GM18519 (cell line): Measurements from ENCODE around the gene RBP5.

Experiments
- ATAC-seq: cut with Tn5 transposase; IDR thresholded peaks from one replicate; pipeline ENCODE4 v1.9.1; 2021; ENCODE audit warnings: mild to moderate bottlenecking, moderate library complexity; ENCODE audit not compliant: unreplicated experiment, low FRiP score

The RBP5 gene, protein sequence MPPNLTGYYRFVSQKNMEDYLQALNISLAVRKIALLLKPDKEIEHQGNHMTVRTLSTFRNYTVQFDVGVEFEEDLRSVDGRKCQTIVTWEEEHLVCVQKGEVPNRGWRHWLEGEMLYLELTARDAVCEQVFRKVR

DNA sequence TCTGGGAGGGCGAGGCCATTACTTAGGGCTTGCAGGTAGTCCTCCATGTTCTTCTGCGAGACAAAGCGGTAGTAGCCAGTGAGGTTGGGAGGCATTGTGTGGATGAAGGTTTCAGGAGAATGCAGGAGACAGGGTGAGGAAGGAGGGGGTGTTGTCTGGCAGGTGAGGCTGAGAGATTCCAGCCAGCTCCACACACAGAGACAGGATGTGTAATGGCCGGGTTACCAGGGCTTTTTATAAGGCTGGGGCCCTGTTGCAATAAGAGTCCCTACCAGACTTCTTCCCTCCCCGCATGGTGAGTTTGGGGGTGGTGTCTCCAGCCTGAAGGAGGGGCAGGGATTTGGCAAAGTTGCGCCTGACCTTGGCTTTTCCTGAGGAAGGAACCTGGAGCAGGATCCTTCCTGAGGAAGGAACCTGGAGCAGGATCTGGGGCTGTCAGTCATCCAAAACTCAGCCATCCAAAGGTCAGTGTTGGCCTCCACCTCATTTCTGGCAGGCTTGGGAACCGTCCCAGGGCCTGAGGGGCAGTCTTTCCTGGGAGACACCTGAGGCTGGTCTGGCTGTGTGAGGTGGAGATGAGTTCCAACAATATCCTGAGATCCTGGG lies at the start of gene RBP5:
Gene RBP5, minus strand, starts transcription at position 209 of the 606 bp plus-strand sequence. Its CDS starts 114 bp downstream, at position 95.
- ATAC-seq = no peak

DNA sequence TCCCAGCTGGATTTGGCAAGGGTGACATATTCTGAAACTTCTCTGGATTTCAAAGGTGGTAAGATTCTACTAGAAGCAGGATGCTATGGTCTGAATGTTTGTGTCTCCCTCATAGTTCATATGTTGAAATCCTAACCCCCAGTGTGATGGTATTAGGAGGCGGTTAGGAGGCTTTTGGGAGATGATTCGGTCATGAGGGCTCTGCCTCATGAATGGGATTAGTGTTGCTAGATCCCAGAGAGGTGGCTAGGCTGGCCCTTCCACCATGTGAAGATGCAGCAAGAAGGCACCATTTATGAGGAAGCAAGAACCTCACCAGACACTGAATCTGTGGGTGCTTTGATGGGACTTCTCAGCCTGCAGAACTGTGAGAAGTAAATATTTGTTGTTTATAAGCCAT lies 49.8 kb upstream of the RBP5 start:
- ATAC-seq = no peak

DNA sequence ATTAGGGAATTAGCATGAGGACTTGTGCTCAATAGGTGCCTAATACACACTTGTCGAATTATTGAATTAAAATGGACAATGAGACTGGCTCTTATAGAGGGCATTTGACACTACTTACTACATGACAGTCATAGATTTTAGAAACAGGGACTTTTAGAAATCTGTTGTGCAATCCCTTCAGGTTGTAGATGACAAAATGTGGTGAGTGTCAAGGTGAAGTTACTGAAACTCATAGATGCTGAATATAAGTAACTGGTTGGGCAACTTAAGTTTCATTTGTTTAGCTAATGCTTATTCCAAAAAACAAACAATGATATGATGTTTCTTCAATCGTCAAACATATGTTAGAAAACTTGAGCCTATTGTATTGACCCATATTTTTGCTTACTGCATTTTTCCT lies 47.9 kb upstream of the RBP5 start:
- ATAC-seq = no peak

DNA sequence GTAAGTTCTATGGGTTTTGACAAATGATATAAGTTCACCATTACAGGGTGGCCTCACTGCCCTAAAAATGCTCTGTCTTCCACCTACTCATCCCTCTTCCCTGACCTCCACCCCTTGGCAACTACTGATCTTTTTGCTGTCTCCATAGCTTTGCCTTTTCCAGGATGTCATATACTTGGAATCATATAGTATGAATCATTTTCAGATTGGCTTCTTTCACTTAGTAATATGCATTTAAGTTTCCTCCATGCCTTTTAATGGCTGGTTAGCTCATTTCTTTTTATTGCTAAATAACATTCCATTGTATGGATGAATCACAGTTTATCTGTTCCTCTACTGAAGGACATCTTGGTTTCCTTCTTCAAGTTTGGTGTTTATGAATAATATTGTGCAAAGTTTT lies 46.8 kb upstream of the RBP5 start:
- no peak for ATAC-seq

DNA sequence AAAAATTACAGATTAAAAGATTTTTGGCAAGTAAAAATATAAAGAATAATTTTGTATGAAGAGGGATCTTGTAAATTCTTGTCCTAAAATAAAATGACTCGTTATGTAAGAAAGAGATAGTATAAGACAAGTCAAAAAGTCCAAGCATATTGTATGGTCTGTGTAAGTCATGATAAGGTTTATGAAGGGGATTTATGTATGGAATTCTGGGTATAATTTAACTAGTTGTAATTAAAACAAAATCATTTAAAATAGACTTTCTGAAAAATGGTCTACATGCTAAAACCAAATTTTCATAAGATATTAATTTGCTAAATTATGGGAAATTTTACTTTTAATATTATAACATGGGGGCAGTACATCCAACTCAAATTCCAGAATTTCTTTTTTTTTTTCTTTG lies 43.2 kb upstream of the RBP5 start:
- ATAC-seq = no peak

DNA sequence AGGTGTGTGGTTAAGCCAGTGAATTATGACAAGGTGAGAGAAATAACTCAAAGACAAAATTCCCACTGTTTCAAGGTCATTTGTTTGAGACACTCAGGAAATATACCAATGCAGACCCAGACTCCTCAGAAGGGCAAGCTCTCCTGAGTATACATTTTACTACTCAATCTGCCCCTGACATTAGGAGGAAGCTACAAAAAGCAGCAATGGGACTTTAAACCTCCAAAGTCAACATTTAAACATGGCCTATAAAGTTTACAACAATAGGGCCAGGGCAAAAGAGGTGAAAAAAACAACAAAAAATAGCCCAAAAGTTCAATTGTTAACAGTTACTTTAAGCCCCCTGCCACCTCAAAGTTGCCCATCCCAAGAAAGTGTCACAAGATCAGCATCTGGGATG lies 41.3 kb upstream of the RBP5 start:
- no peak for ATAC-seq

DNA sequence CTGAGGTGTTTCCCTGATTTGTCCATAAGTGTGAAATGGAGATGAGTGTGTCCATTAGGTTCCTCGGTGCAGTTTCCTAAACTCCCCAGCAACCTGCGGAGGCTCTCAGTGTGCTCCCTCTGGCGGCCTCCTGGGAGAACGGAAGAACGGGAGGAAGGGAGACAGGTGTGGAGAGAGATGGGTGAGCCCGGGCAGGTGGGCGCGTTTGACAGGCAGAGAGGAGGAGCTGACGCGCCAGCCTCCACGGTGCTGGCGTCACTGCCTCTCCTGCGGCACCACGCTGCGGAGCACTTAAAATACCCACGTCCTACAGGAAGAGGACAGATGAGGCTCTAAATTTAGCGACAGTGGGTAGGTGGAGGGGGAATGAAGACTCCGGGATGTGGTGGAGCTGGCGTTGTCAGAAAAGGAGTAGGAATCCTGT lies 34.0 kb upstream of the RBP5 start:
- ATAC-seq = no peak

DNA sequence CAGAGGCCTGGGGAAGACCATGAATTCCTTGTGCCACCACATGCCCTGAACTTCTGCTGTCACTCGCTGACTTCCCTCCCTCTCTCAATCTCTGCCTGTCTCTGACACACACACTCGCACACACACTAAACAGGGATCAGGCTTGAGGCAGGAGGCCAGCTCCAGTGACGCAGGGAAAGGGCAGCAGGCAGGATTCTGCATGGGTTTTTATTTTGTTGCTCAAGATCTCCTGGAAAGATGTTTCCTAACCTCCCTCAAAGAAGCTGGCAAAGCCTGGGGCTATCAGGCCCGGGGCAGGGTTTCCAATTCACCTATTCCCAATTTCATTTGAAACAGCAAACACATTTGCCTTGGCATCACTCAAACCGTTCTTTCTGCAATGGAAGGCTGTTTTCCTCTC lies 33.1 kb upstream of the RBP5 start:
- ATAC-seq = no peak

DNA sequence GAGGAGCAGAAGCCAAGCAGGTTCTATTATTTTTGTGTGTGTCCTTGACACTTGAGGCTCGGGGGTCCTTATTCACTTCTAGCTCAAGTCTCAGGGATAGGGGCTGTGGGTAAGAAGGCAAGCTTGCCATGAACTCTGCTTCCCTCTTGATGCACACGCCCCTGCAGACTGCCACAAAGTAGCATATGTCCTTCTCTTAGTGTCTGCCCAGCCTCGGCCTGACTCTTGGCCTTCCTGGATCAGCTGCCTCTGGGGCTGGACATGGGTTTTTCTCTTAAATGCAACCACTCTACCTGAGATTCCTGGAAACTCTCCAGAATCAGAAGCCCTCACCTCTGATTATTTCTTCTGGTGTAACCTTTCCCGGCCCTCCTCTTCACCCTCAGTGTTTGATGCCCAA lies 32.6 kb upstream of the RBP5 start:
- no peak for ATAC-seq

DNA sequence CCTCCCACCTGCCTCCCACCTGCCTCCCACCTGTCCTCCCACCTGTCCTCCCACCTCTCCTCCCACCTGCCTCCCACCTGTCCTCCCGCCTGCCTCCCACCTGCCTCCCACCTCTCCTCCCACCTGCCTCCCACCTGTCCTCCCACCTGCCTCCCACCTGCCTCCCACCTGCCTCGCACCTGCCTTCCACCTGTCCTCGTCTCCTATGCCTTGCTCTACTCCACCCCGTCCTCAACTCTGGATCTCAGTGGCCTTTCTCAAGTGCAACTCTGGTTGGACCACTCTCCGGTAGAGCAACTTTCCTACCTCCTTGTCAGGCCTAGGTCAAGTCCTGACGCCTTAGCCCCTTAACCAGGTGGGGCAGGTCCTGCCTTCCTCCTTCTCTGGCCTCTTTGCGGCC lies 31.5 kb upstream of the RBP5 start:
- ATAC-seq = no peak

DNA sequence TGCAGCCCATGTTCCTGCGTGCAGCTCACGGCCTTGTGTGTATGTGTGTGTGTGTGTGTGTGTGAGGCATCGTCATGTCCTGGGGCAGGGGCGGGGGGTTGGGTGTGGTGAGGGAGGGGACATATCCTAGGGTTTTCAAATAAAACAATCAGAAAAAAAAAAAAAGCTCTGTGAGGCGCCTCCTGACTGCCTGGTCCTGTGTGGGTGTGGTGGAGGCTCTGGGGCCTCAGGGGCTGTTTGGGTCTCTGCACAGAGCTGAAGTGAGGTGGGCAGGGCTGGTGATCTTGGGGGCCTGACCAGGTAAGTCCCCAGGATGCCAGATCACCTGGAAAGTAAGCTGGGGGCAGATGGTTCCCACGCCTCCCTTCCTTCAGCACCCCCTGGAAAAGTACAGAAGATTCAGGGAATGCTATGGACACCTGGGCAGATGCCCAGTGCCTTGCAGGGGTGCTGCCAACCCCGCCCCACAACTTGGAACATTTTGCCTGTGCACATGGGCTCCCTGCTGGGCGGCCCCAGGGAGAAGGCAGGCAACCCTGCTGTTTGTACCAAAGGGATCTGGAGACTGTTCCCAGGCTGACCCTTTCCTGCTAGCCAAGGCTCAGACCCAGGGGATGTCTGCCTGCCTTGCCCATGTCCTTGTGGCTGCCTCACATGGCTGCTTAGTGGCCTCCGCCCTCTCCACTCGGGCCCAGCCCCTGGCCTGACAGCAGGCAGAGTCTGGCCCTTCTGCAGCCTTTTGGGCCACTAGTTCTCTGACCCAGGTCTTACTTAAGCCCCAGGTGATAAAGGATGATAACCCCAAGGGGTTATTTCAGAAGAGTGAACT lies 30.3 kb upstream of the RBP5 start:
- no peak for ATAC-seq

DNA sequence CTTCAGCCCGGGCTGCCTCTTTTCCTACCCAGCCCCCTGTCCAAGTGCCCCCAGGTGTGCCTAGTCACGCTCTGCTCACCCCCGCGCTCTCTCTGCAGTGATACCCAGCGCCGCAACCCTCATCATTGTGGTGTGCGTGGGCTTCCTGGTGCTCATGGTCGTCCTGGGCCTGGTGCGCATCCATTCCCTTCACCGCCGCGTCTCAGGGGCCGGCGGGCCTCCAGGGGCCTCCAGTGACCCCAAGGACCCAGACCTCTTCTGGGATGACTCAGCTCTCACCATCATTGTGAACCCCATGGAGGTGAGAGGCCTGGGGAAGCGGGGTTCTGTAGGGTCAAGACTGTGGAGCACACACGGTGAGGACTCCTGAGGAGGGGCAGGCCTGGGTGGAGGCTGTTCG lies 28.7 kb upstream of the RBP5 start:
- ATAC-seq = no peak

DNA sequence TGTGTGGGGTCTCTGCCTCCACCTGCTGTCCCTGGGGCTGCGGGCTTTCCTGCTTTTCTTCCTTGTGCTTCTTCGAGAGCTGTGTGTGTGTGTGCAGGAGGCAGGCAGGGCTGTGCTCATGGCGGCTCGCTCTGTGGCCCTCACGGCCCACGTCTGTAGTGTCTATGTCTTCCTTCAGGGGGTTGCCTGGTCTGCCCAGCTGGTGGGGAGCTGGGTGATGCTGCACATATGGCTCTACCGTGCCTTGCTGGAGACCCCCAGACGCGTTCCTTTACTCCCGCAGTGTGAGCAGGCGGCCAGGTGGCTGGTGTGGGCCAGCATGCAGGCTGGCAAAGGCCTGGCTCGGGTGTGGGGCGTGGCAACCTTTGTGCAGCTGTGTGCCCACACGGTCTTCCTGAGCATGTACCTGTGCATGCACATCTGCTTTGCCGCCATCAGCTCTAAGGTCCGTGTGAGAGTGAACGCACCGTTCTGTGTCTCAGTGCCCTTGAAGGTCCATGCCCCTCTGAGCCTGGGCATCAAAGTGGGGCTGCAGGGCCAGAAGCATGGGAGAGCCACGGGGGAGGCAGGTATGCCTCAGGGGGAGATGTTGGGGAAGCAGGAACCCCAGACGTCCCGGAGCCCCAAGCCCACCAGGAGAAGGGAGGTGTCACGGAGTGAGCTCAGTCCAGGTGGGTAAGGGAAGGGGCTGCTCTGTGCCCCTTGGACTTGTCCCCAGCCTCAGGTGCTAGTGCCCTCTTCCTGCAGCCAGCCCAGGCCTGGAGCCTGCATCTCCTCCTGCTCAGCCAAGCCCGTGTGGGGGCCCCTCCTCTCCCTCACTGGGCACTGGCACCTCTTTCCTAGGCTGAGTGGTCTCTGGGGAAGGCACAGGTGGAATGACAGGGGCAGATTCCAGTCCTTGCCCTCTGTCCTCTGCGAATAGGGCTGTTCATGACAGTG lies 27.8 kb upstream of the RBP5 start:
- no peak for ATAC-seq

DNA sequence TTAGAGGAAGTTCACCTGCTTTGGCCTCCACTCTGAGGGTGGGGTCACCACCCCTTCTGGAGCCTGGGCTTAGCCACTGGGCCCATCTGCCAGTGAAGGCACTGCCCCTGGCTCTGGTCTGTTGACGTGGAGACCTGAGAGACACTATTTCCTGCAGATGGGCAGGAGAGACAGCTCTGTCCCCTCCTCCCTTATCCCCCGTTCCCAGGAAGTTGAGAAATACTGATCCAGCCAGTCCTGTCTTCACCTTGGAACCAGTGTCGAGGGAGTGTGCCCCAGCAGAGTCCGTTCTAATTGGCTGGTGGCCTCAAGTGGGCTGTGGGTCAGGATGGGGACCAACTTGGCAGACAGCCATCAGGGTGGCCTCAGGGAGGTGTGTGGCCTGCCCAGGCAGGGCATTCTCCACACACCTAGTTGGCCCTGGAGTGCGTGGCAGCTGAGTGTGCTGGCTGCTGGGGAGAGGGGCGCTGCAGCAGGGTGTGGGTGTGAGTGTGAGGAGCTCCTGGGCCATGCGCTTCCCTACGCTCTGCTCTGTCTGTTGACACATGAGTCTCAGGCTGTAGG lies 26.9 kb upstream of the RBP5 start:
- ATAC-seq = no peak

DNA sequence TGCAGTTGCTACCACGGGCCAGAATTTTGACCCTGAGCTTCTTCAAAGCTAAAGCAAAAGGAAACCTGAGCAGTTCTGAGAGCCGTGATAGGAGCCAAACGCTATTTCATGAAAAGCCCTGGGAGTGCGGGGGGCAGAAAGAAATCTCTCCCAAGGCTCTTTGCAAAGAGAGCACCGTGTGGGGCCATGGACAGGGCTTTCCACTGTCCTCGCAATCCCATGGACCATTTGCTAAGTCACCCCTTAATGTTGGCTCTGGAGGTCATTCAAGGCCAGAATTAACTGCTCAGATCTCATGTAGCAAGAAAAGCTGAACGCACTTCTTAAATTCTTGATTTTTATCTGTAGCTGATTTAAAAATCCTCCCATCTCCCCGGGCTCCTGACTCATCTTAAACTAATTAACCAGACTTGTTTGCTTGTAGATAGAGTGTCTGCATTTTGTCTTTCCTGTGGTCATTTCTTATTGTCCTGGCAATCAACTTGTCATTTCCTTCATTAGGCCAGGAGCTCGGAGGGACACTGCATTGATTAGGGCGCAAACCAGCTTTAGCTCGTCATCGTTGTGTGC lies 26.3 kb upstream of the RBP5 start:
- no peak for ATAC-seq

DNA sequence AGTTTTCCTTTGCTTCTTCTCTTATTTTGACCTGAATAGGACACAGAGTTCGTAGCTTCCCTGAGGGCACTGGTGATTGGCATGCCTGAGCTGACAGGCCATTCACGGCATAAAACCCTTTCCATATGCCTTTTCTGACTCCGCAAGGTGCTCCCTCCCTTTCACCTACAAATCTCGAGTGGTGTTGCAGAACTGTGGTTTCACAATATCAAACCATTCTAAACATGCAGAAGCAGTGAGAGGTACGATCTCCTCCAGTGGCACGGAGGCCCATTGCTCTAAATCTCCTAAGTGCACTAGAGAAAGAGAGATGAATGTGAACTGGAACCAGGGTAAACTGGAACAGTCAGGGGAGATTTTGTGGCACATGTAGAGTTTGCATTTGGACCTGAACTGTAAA lies 25.4 kb upstream of the RBP5 start:
- ATAC-seq = no peak

DNA sequence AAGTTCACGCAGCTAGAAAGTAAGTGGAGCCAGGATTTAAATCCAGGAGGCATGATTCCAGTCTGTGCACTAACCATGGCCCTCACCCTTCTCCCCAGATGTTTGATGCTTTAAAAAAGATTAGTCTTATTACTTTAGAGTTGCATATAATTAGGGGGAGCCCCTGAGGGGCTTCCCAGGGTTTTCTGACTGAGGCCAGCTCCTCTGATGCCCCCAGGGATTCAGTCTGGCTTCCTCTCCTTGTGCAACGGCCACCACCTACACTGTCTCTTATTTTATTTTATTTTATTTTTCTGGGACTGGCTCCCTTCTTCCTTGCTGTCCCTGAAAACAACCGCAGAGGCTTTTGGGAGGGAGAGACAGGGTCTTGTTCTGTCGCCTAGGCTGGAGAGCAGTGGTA lies 24.1 kb upstream of the RBP5 start:
- no peak for ATAC-seq

DNA sequence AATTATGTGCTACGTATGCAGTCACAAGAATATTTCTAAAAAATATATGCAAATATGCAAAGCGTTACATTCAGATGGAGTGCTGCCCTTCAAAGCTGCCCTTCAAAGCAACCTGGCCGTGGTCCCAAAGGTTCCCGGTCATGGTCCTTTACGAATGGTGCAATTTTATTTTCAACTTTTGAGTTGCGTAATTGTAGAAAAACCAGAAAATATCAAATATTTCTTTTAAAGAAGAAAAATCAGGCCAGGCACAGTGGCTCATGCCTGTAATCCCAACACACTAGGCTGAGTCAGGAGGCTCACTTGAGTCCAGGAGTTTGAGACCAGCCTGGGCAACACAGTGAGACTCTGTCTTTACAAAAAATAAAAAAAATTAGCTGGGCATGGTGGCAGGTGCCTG lies 22.8 kb upstream of the RBP5 start:
- no peak for ATAC-seq

DNA sequence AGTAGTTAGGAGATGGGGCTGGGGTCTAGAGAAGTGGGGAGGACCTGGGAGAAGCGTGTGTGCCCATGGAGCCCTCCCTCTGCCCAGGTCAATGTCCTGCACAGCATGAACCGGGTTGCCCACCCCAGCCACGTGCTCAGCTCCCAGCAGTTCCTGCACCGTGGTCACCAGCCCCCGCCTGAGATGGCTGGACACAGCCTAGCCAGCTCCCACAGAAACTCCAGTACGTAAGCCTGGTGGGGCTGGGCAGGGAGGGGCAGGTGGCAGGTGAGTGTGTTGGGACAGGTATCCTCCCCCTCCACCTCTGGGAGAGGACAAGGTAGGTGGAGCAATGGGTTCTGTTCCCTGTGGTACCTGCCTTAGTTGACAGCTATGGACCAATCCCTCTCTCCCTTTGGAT lies 22.2 kb upstream of the RBP5 start:
- ATAC-seq = no peak

DNA sequence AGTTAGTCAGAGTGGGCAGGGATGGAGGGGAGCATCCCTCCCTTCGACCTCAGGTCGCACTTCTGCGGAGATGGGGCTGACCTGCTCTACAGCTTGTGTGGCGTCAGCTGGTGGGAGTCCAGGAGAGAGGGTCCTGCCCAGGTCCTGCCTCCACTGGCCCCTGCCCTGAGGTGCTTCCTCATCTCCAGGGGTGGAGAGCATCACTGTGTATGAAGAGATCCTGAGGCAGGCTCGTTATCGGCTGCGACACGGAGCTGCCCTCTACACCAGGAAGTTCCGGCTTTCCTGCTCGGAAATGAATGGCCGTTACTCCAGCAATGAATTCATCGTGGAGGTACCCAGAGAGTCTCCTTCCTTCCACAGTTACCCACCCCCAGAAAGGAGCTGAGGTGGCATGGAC lies 21.7 kb upstream of the RBP5 start:
- no peak for ATAC-seq
